Measurements from ENCODE around the gene DCPS. TPM values are rescaled to one million over a fixed set of nuclear protein-coding genes. Genes with fewer than 3 reads are reported as not detected.

DCPS gene
- total RNA-seq, 1 experiment from 2014 or later, result 26.2 TPM

- TF ChIP-seq ZNF425 (CRISPR knock-in tag; conservative IDR thresholded peaks at IDR 0.05), result no peak
- peak; percentile 97 for TF ChIP-seq HMGXB4 (CRISPR knock-in tag; IDR thresholded peaks at IDR 0.05)
- peak; percentile 72 for TF ChIP-seq FOXK1 (CRISPR knock-in tag; IDR thresholded peaks at IDR 0.05)
- TF ChIP-seq E2F5 (CRISPR knock-in tag; IDR thresholded peaks at IDR 0.05), result peak; percentile 87; the same call in 1 of the 2 replicates
- no peak for TF ChIP-seq MLX (CRISPR knock-in tag; IDR thresholded peaks at IDR 0.05)
- no peak; the same call in 1 of the 2 replicates for TF ChIP-seq KAT7 (CRISPR knock-in tag; IDR thresholded peaks at IDR 0.05; ENCODE audit: borderline replicate concordance)
- TF ChIP-seq NR1H2 (CRISPR knock-in tag; IDR thresholded peaks at IDR 0.05), result peak; percentile 67; the same call in 1 of the 2 replicates
- TF ChIP-seq NR2C2 (CRISPR knock-in tag; IDR thresholded peaks at IDR 0.05), result no peak
- TF ChIP-seq ATF6 (CRISPR knock-in tag; IDR thresholded peaks at IDR 0.05), result no peak
- peak; percentile 71 for TF ChIP-seq ZBTB43 (CRISPR knock-in tag; IDR thresholded peaks at IDR 0.05)
- TF ChIP-seq TCF7 (CRISPR knock-in tag; IDR thresholded peaks at IDR 0.05; ENCODE audit: low read depth), result no peak
- no peak for TF ChIP-seq JAZF1 (CRISPR knock-in tag; IDR thresholded peaks at IDR 0.05)
- 0 out of 2 replicates have a peak, but pooled peaks have one; percentile 69 for TF ChIP-seq ELF4 (CRISPR knock-in tag; IDR thresholded peaks at IDR 0.05; ENCODE audit: low read depth)
- TF ChIP-seq FOXJ3 (CRISPR knock-in tag; IDR thresholded peaks at IDR 0.05; ENCODE audit: borderline replicate concordance), result no peak
- peak; percentile 94 for TF ChIP-seq FOXP4 (CRISPR knock-in tag; IDR thresholded peaks at IDR 0.05)
- peak; percentile 94; the same call in 1 of the 2 replicates for TF ChIP-seq AFF4 (CRISPR knock-in tag; IDR thresholded peaks at IDR 0.05; ENCODE audit: borderline replicate concordance)
- 0 out of 2 replicates have a peak, but pooled peaks have one; percentile 53 for TF ChIP-seq ERG (CRISPR knock-in tag; IDR thresholded peaks at IDR 0.05)
- TF ChIP-seq TP53 (CRISPR knock-in tag; IDR thresholded peaks at IDR 0.05), result peak; percentile 94
- TF ChIP-seq IRF2 (CRISPR knock-in tag; IDR thresholded peaks at IDR 0.05; ENCODE audit: borderline replicate concordance, low read depth), result no peak
- TF ChIP-seq MAX (CRISPR knock-in tag; IDR thresholded peaks at IDR 0.05), result peak; percentile 95
Observed at GRCh38 chr11:126303623-126304456, at the start of gene DCPS (continued).
